ENCODE results near the gene TMEM39B.
"Not testable (repeated sequence)": the region's sequence is repeated elsewhere in the genome, so short reads cannot be mapped to it uniquely, and the experiment has no call there.

Gene TMEM39B

GRCh38 chr1:32111789-32112188, 39.0 kb downstream of the TMEM39B start:
- no peak for DNase-seq (ENCODE audit: low read depth in 2 of 2)

DNA sequence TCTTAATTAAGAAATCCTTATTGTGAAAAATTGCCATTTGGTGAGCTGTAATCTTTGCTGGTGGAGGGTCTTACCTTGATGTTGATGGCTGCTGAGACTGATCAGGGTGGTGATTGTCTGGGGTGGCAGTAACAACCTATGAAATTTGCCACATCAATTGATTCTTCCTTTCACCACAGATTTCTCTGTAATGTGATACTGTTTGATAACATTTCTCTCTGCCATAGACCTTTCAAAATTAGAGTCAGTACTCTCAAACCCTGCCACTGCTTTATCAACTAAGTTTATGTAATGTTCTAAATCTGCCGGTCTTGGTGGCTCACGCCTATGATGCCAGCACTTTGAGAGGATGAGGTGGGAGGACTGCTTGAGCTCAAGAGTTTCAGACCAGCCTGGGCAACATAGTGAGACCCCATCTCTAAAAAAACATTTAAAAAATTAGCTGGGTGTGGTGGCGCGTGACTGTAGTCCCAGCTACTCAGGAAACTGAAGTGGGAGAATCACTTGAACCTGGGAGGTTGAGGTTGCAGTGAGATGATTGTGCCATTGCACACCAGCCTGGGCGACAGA, 40.2 kb downstream of the TMEM39B start:
- peak in 1 of 2 donors; percentile 6 for DNase-seq (ENCODE audit: low read depth in 2 of 2)

DNA sequence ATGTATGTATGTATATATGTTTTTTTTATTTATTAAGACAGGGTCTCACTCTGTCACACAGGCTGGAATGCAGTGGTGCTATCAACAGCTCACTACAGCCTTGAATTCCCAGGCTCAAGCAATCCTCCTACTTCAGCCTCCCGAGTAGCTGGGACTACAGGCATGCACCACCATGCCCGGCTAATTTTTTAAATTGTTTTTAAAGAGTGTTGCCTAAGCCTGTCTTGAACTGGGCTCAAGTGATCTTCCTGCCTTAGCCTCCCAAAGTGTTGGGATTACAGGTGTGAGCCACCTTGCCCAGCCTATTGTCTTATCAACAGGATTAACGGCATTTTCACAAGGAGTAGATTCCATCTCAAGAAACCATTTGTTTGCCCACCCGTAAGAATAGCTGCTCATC, 40.7 kb downstream of the TMEM39B start:
- not testable (repeated sequence) for DNase-seq (ENCODE audit: low read depth in 2 of 2)

GRCh38 chr1:32114420-32114819, 41.7 kb downstream of the TMEM39B start:
- DNase-seq (ENCODE audit: low read depth in 2 of 2): no peak

GRCh38 chr1:32115496-32115895, 42.8 kb downstream of the TMEM39B start:
- DNase-seq (ENCODE audit: low read depth in 2 of 2): no peak

DNA sequence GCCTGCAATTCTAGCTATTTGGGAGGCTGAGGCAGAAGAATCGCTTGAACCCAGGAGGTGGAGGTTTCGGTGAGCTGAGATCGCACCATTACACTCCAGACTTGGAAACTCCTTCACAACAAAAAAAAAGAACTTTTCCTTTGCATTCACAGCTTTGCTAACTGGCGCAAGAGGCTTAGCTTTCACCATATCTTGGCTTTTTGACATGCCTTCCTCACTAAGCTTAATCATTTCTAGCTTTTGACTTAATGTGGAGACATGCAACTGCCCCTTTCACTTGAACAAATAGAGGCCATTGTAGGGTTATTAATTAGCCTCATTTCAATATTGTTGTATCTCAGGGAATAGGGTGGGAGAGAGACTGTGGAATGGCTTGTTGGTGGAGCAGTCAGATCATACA, 43.8 kb downstream of the TMEM39B start:
- DNase-seq (ENCODE audit: low read depth in 2 of 2): no peak

DNA sequence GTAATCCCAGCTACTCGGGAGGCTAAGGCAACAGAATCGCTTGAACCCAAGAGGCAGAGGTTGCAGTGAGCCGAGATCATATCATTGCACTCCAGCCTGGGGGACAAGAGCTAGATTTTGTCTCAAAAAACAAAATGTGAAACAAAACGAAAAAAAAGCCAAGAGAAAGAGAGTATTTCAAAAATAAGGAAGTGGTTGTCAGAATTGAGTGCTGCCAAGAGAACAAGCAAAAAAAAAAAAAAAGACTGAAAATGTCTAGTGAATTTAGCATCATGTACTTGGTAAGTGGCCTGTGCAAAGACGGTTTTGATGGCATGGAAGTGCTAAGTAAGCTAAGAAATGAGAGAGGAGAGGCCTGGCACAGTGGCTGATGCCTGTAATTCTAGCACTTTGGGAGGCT, 49.4 kb downstream of the TMEM39B start:
- DNase-seq (ENCODE audit: low read depth in 2 of 2): no peak

GRCh38 chr1:32123361-32123760, 50.6 kb downstream of the TMEM39B start:
- DNase-seq (ENCODE audit: low read depth in 2 of 2): not testable (repeated sequence)

DNA sequence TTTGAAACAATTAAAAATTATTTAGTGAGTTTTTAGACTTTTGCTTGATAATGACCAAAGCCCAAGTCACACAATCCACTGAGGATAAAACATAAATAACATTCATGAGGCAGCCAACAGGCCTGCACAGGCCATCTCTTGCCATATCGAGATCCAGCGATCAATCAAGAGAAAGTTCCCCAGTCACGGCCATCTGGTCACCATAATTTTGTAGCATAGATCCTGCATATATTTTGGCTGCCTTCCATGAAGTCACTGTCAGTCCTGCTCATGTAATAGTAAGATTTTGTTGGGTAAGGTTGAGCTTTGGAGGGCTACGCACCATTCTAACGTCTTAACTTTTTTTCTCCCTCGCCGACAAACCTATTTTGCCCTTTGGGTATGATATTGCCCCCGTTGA, 52.6 kb downstream of the TMEM39B start:
- DNase-seq (ENCODE audit: low read depth in 2 of 2): no peak

DNA sequence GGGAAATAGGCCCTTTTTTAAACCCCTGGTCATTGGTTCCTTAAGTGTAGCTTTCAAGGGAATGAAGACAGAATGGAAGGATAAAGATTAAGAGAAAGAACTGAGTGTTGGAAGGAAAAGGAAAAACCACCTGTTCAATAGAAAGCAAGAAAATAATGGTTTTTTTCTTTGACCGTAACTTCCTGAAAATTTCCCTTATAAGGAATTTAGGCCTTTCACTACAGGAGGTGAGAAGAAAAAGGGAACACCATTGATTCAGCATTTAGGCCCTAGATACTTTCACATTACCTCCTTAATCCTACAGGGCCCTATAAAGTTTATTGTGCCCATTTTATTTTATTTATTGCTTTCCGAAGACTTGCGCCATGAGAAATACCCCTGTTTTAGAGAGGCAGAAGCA, 54.0 kb downstream of the TMEM39B start:
- DNase-seq (ENCODE audit: low read depth in 2 of 2): no peak

DNA sequence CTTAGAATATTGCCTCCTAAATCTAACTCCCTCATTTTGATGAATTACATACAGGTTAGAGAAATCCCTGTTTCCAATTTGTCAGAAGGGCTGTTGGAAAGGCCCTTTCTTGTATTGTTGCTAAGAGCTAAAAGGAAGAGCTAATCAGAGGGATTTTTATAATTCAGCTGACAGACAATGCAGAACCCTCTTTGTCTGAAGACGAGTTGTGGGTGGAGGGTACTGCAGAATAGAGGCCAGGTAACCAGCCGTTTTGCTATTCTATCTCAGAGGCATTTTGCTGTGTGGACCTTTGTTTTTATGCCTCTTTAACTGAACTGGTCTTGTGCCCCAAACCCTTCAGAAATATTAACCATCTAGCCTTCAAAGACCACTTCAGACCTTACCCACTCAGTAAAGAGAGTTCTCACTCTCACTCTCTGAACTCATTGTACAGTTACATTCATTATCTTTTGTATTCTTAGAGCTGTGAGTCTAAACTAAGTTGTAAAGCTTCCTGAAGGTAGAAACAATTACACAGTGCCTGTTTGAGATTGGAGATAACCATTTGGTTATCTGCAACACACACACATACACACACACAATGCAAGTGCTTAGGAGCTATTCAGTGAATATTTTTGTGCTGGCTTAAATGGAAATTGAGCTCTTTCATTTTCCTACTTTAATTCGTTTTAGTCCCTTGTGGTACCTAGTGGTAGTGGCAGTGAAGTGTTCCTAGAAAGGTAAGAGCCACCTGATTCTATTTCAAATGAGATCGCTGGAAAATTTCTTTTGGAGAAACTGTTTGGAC, 54.9 kb downstream of the TMEM39B start:
- DNase-seq (ENCODE audit: low read depth in 2 of 2): no peak

DNA sequence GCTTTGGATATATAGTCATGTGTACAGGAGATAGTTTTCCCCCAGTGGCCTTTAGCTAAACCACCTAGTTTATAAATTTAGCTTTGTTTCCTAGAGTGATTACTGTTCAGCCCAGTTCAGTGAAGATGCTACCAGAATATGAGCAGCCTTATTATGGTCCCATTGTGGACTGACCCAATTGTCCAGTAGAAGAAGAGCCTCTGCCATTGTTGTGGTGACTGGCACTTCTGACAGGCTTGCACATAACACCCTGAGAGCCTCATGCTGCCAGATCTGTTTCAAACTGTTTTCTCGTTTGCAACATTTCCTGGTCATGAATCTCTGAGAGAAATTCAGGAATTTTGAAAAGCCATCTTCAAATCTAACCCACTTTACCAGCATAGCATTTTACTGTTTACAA, 55.7 kb downstream of the TMEM39B start:
- no peak for DNase-seq (ENCODE audit: low read depth in 2 of 2)

DNA sequence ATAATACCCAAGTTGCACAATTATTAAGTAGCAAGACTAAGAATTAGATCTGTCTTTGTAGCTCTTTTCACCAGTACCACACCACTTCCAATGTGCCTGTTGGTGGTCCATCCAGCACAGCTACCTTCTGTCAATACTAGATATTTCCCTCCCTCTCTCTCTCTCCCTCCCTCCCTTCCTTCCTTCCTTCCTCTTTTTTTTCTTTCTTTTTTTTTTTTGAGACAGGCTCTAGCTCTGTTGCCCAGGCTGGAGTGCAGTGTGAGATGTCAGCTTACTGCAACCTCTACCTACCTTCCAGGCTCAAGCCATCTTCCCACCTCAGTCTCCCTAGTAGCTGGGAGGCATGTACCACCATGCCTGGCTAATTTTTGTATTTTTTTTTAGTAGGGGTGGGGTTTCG, 56.2 kb downstream of the TMEM39B start:
- no peak for DNase-seq (ENCODE audit: low read depth in 2 of 2)

DNA sequence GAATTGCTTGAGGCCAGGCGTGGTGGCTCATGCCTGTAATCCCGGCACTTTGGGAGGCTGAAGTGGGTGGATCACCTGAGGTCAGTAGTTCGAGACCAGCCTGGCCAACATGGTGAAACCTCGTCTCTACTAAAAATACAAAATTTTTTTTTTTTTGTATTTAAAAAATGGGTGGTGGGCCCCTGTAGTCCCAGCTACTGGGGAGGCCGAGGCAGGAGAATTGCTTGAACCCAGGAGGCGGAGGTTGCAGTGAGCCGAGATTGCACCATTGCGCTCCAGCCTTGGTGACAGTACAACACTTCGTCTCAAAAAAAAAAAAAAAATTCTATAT, 61.2 kb downstream of the TMEM39B start:
- DNase-seq (ENCODE audit: low read depth in 2 of 2): not testable (repeated sequence)

DNA sequence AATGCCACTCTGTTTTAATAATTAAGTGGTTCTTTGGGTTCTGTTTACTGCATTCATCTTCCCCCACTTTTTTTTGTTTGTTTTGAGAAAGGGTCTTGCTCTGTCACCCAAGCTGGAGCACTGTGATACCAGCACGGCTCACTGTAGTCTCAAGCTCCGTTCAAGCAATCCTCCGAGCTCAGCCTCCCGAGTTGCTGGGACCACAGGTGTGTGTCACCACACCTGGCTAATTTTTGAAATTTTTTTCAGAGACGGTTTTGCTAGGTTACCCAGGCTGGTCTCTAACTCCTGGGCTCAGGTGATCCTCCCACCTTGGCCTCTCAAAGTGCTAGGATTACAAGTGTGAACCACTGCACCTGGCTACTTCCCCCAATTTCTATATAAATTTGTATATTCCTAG, 64.4 kb downstream of the TMEM39B start:
- no peak for DNase-seq (ENCODE audit: low read depth in 2 of 2)

GRCh38 chr1:32138965-32139364, 66.2 kb downstream of the TMEM39B start:
- no peak for DNase-seq (ENCODE audit: low read depth in 2 of 2)

GRCh38 chr1:32142446-32143301, 69.9 kb downstream of the TMEM39B start:
- no peak for DNase-seq (ENCODE audit: low read depth in 2 of 2)

- not testable (repeated sequence) for DNase-seq (ENCODE audit: low read depth in 2 of 2)
Measured at GRCh38 chr1:32143302-32143695, 70.6 kb downstream of the TMEM39B start.

- no peak for DNase-seq (ENCODE audit: low read depth in 2 of 2)
Measured at GRCh38 chr1:32144033-32144432, 71.3 kb downstream of the TMEM39B start.

DNA sequence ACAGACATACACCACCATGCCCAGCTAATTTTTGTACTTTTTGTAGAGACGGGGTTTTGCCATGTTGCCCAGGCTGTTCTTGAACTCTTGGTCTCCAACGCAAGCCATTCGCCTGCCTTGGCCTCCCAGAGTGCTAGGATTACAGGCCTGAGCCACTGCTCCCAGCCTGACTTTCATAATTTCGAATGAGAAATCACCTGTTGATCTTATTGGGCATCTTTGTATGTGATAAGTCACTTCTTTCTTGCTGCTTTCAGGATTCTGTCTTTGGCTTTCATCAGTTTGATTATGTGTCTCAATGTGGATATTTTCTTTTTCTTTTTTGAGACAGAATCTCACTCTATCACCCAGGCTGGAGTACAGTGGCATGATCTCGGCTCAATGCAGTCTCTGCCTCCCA, 75.1 kb downstream of the TMEM39B start:
- DNase-seq (ENCODE audit: low read depth in 2 of 2): not testable (repeated sequence)

GRCh38 chr1:32150847-32151246, 78.1 kb downstream of the TMEM39B start:
- DNase-seq (ENCODE audit: low read depth in 2 of 2): no peak

- no peak for DNase-seq (ENCODE audit: low read depth in 2 of 2)
Measured at GRCh38 chr1:32151319-32151787, 78.6 kb downstream of the TMEM39B start.

All from stimulated activated CD4-positive, alpha-beta T cell treated with anti-CD3 and anti-CD28 coated beads, Interleukin-15, amount 100 ng/mL, for 48 hours (primary cell).